Caki2 (cell line): ENCODE data around the gene REXO2. TPM values are rescaled to one million over a fixed set of nuclear protein-coding genes. Genes with fewer than 3 reads are reported as not detected.

Source experiments
- DNase-seq: peaks from one replicate; pipeline ENCODE4 v3.0.0-alpha.2; 2015; ENCODE audit warnings: low read depth
- in situ Hi-C: cut with HindIII; loops from 2 replicates; pipeline ENCODE4 v1.10.0; 2016; ENCODE audit warnings: low sequenced_read_pairs, low pct_unique_long_range_greater_than_20kb, mixed read lengths
- total RNA-seq: library from RNA; depleted of rRNA; stranded (reverse); fragments of >200 nt; shearing (Covaris generic); gene quantifications from 2 replicates; pipeline ENCODE4 v1.2.3, GENCODE V29; 2014; ENCODE audit warnings: low replicate concordance; rRNA removed

REXO2 gene
- total RNA-seq = 76.3 and 119 TPM in 2 replicates

GRCh38 chr11:114439229-114440120 is at the start of gene REXO2:
Gene REXO2, plus strand, starts transcription at chr11:114439467. Its CDS starts 62 bp downstream, at chr11:114439529.
- peak; percentile 81 for DNase-seq
- in situ Hi-C loops = no loop called here

DNA sequence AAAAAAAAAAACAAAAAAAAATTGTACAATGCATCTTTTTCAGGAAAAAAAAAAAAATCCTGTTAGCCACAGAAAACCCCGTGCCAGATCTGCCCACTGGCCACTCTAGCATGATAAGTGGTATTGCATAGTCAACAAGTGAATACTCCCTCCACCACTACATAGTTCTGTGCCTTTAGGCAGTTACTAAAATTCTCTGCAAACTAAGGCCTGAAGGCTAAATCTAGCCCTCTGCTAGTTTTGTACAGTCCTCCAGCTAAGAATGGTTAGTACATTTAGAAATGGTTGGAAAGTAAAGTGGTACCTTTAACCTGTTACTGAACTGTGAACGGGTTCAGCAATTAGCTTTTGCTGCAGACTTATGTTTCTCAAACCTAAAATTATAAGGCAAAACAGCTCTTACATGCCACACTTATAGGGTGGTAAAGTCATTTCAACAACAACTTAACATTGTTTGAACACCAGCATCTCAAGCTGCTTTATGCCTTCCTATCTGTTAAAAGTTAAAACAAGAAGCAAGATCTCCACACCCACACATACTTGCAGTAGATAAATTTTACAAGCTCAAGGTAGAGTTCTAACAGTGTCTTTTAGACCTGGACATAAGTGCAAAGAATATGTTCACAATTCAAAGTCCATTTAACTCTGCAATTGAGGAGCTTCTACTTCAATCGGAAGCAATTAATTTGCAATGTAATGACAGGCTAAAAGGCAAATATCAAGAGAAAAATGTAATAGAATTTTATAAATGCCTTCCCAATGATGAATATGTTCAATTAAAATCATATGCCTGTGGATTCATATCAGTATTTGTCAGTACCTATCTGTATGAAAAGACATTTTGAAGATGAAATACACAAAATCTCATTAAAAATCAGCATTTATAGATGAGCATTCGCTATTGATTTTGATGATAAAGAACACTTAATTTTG is 46.3 kb upstream of the REXO2 start:
- in situ Hi-C loops = no loop called here

DNA sequence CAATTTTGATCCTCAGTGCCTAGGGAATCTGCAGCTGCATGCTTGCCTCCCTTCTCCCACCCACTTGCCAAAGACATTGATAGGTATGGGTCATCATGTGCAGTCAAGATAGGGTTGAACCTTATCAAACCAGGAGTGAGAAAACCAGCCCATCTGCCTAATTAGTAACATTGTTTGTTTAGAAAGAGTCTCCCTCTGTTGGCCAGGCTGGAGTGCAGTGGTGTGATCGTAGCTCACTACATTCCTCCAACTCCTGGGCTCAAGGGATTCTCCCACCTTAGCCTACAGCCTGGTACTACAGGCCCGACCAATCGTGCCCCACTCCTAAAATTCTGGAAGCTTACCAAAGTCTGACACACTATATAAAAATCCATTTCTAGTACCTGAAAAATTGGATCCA is 43.5 kb upstream of the REXO2 start:
- DNase-seq = no peak
- in situ Hi-C loops = no loop called here

More for the DNA sequence above, 46.3 kb upstream of the REXO2 start:
- no peak for DNase-seq

- no peak for DNase-seq
- in situ Hi-C loops = no loop called here
Observed at GRCh38 chr11:114396916-114397315, 42.4 kb upstream of the REXO2 start.

DNA sequence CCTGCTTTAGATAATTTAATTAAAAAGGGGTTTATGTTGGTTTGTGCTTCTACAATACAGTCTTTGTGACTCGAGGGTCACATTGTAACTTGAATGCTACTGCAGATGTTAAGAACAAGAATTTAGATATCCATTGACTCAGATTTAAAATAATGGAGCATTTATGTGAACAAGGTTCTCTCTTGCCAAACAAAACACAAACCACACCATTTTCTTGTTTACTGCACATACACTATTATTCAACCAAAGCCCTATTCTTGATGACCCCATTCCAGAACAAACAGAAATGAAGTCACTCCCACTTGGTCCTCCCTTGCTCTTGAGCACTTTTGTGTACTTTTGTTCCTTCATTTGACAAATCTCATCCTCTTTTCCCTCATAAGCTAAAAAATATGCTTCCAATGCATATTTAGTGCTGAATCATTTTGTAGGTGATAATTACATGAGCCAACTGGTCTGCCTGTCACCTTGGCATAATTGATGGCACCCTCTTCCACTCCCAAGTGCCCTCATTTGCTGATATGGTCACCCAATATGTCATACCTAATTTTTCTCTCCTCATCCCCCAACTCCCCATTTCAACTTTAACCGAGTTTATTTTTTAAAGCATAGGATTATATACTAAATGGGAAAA is 41.8 kb upstream of the REXO2 start:
- no peak for DNase-seq
- in situ Hi-C loops = no loop called here

- in situ Hi-C loops = no loop called here
- no peak for DNase-seq
Observed at GRCh38 chr11:114398303-114398920, 40.9 kb upstream of the REXO2 start.

DNA sequence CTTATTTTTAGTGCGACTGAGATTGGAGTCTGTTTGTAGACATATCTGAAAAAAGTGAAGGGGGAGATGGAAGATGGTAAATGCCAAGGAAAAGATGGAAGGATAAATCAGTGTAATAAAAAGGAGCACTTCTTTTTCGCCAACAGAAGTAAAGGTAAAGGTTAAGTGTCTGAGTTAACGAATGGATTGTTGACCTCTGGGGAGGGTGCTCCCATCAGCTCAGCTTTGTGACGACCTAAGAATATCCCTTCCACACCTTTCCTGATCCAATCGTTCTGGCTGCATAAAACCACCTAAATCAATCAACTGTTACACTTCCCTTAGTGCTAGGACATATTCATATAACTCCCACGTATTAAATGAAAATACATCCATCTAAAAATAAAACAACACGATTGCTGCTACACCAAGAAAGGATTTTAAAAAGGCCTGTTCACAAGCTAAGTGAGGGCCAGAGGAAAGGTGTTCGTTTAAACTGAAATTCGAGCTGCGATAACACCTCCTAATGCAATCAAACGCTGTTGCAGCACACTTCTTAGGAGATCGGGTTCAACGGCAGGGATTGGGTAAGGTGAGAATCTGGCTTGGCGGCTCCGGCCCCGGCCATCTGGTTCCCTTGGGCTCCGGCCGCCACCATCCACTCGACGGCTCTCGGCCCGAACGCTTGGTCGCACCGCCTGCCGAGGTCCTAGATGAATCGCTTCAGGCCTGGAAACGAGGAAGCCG is 39.6 kb upstream of the REXO2 start:
- in situ Hi-C loops = no loop called here
- no peak for DNase-seq

- peak; percentile 94 for DNase-seq
- in situ Hi-C loops = no loop called here
Observed at GRCh38 chr11:114400216-114400914, 38.9 kb upstream of the REXO2 start, which contains the start of the genes C11orf71 and RBM7. Gene C11orf71, minus strand, starts transcription at chr11:114400511. Its CDS starts 180 bp downstream, at chr11:114400331. Gene RBM7, plus strand, starts transcription at chr11:114400666. Its CDS starts 6 bp downstream, at chr11:114400672.

GRCh38 chr11:114400915-114401223 is 38.4 kb upstream of the REXO2 start:
- in situ Hi-C loops = no loop called here
- no peak for DNase-seq

- no peak for DNase-seq
- in situ Hi-C loops = no loop called here
Observed at GRCh38 chr11:114401311-114401710, 38.0 kb upstream of the REXO2 start.

- no peak for DNase-seq
- in situ Hi-C loops = no loop called here
Observed at GRCh38 chr11:114412946-114413345, 26.3 kb upstream of the REXO2 start.

- in situ Hi-C loops = no loop called here
- DNase-seq = no peak
Observed at GRCh38 chr11:114413958-114414357, 25.3 kb upstream of the REXO2 start.

- in situ Hi-C loops = no loop called here
- DNase-seq = no peak
Observed at GRCh38 chr11:114416441-114416961, 22.8 kb upstream of the REXO2 start.

DNA sequence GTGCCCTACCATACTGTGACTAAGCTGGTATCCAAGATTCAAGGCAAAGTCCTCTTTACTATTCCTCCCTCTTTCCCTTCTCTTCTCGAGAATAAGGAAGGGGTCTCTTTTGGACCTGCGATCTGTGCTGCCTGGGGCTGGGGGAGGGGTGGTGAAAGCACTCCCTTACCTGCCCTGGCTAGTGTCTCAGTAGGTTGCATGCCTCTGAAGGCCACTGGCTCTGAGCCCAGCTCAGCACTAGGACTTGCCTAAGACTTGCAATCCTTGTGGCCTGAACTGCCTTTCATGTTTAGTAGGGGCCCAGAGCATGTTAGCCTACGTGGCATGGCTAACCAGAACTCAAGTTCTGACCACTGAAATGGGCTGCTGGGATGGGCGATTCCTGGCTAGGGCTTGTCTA is 13.0 kb upstream of the REXO2 start:
- in situ Hi-C loops = no loop called here
- no peak for DNase-seq

- DNase-seq = no peak
- in situ Hi-C loops = no loop called here
Observed at GRCh38 chr11:114430290-114430689, 9.0 kb upstream of the REXO2 start.

- in situ Hi-C loops = no loop called here
- DNase-seq = no peak
Observed at GRCh38 chr11:114432893-114433292, 6.4 kb upstream of the REXO2 start.

- in situ Hi-C loops = no loop called here
- no peak for DNase-seq
Observed at GRCh38 chr11:114433376-114433775, 5.9 kb upstream of the REXO2 start.
